DOHH2 (cell line): ENCODE results near the gene CEBPE.

Experiments
- EZH2phosphoT487 ChIP-seq: fragments of 200-600 bp; sonication (generic); IDR thresholded peaks from 2 replicates; pipeline ENCODE4 v1.6.1; 2017; ENCODE audit warnings: borderline replicate concordance, mild to moderate bottlenecking, antibody characterized with exemption, low read length, moderate library complexity, mixed read lengths
- TF ChIP-seq, protein P1 (sequence below): fragments of 200-600 bp; sonication (generic); IDR thresholded peaks from one replicate; pipeline ENCODE4 v1.5.1; 2014; ENCODE audit warnings: antibody characterized with exemption, mild to moderate bottlenecking, low read depth, low read length; ENCODE audit not compliant: poor library complexity, severe bottlenecking

- TF ChIP-seq, protein P1, sequence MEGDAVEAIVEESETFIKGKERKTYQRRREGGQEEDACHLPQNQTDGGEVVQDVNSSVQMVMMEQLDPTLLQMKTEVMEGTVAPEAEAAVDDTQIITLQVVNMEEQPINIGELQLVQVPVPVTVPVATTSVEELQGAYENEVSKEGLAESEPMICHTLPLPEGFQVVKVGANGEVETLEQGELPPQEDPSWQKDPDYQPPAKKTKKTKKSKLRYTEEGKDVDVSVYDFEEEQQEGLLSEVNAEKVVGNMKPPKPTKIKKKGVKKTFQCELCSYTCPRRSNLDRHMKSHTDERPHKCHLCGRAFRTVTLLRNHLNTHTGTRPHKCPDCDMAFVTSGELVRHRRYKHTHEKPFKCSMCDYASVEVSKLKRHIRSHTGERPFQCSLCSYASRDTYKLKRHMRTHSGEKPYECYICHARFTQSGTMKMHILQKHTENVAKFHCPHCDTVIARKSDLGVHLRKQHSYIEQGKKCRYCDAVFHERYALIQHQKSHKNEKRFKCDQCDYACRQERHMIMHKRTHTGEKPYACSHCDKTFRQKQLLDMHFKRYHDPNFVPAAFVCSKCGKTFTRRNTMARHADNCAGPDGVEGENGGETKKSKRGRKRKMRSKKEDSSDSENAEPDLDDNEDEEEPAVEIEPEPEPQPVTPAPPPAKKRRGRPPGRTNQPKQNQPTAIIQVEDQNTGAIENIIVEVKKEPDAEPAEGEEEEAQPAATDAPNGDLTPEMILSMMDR = no peak
- no peak for TF ChIP-seq EZH2phosphoT487
Observed at GRCh38 chr14:23160924-23161522, 42.0 kb upstream of the CEBPE start.
